Cardiac septum (tissue), 1 donor: ENCODE measurements around the gene MTMR4. TPM values are rescaled to one million over a fixed set of nuclear protein-coding genes. Genes with fewer than 3 reads are reported as not detected.
"Not testable (repeated sequence)": the region's sequence is repeated elsewhere in the genome, so short reads cannot be mapped to it uniquely, and the experiment has no call there.

ENCODE experiments used
- DNase-seq: peaks from one replicate; pipeline ENCODE4 v3.0.0-alpha.2; 2020; ENCODE audit warnings: low spot score
- intact Hi-C: fragments of 100-400 bp; cut with DNase I; formaldehyde crosslinking; loops from one replicate; pipeline ENCODE4 v1.14.0; 2022
- total RNA-seq: library from RNA; stranded (reverse); fragmentation: NEBNext Ultra II Directional; extraction: Animal tissue kit (Norgen Biotek cat#: 25700); gene quantifications from one replicate; pipeline ENCODE4 v1.2.1, GENCODE V29; 2021
- donor health status: DM: no; HTN: no; CAD: no.

MTMR4 gene
- total RNA-seq, 1 donor from 2014 or later: 23.4 TPM

GRCh38 chr17:58503866-58504265, 10.6 kb downstream of the MTMR4 start:
- intact Hi-C loops: no loop called here
- no peak for DNase-seq

GRCh38 chr17:58503134-58503533, 11.3 kb downstream of the MTMR4 start:
- DNase-seq, intact Hi-C loops: not testable (repeated sequence)

DNA sequence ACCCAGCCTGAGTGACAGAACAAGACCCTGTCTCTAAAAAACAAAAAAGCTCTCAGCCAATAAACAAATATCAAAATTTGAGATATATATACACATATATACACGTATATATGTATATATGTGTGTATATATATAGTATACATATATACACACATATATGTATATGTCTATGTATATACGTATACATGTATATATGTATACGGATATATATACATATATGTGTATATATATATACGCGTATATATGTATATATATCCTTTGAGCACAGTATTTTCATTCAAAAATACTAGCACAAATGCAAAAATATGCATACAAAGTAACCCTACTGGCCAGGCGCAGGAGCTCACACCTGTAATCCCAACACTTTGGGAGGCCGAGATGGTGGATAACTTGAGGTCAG, 13.0 kb downstream of the MTMR4 start:
- DNase-seq: no peak
- intact Hi-C loops: no loop called here

DNA sequence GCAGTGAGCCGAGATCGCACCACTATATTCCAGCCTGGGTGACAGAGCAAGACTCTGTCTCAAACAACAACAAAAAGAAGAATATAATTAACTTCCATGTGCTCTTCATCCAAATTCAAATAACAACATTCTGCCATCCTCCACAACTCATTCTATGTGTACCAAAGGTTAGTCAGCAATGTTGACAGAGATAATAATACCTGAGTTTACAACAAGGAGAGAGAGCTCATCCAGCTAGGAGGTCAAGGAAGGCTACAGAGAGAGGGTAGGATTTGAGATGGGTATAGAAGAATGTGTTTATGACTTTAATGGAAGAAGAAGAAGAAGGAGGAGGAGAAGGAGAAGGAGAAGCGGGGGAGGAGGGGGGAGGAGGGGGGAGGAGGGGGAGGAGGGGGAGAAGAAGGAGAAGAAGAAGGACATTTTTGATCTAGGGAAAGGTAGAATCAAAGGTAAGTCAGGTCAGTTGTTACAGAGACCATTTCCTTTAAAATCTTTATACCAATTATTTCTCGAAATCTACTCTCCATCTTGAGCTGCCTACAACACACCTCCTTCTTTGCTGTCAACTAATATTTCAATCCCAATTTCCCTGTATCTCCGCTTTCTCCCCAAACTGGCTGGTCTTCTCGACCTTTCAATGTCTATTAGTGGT, 16.1 kb downstream of the MTMR4 start:
- intact Hi-C loops: no loop called here
- DNase-seq: no peak

- intact Hi-C loops: no loop called here
- DNase-seq: no peak
These were observed 20.9 kb downstream of the MTMR4 start for GRCh38 chr17:58493506-58493905.

GRCh38 chr17:58492238-58493121, 22.0 kb downstream of the MTMR4 start:
- intact Hi-C loops: no loop called here

GRCh38 chr17:58491510-58492045, 22.9 kb downstream of the MTMR4 start:
- intact Hi-C loops: no loop called here
- DNase-seq: no peak

More at GRCh38 chr17:58492238-58493121, 22.0 kb downstream of the MTMR4 start:
- no peak for DNase-seq

- intact Hi-C loops: no loop called here
- DNase-seq: no peak
These were observed 26.0 kb downstream of the MTMR4 start for GRCh38 chr17:58488428-58488890.

DNA sequence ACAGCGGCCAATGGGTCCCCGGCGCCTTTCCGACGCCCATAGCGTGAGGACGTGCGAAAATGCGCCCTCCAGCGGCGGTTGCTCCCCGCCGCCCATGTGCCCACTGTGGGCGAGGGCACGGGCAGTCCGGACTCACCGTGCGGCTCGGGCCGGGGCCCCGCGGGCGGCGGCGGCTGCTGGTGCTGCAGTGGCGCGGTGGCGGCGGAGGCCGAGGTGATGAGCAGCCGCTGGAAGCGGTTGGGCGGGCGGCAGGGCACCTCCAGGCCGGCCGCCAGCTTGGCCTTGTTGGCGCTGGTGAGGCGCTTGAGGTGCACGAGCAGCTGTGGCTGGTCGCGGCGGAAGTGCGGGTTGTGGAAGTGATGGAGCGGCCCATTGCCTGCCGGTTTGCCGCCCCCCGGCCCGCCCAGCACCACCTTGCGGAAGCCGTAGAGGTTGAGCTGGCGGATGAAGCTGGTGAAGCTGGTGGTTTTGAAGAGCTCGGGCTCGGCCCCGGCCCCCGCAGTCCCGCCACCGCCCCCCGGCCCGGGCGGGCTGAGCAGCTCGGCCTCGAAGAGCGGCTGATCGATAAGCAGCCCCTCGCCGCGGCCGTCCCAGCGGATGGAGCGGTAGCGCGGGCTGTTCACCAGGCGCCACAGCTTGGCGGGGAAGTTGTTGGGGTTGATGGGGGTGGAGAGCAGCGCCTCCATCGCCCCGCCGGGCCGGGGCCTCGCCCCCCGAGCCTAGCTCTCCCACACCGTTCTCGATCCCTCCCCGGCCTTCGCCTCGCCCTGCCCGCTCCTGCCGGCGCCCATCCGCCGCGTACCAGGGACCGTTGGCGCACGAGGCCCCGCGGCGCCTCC, 26.6 kb downstream of the MTMR4 start, which contains the start of gene HSF5:
TSS of gene HSF5 (minus strand) at position 820 of the 839 bp plus-strand sequence. CDS start at position 686, 134 bp downstream.
- intact Hi-C loops: no loop called here
- DNase-seq: no peak

GRCh38 chr17:58484600-58484999, 29.8 kb downstream of the MTMR4 start:
- intact Hi-C loops: no loop called here
- no peak for DNase-seq

- intact Hi-C loops, DNase-seq: not testable (repeated sequence)
These were observed 32.6 kb downstream of the MTMR4 start for GRCh38 chr17:58481798-58482197.

GRCh38 chr17:58480090-58480489, 34.3 kb downstream of the MTMR4 start:
- DNase-seq: no peak
- intact Hi-C loops: no loop called here

DNA sequence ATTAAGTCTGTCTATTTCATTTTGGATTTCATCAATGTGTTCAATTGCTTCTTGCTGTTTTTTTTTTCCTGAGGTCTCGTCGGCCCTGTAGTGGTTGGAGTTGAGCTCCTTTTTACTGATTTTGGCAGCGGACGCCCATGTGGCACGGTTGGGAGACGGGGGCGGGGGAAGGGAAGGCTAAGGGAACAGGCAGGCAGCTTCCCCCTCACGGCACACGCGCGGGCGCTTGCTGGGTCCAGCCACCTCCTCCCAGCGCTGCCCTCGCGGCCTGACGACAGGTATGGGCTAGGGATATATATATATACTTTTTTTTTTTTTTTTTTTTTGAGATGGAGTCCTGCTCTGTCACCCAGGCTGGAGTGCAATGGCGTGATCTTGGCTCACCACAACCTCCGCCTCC, 37.6 kb downstream of the MTMR4 start:
- intact Hi-C loops: no loop called here

DNA sequence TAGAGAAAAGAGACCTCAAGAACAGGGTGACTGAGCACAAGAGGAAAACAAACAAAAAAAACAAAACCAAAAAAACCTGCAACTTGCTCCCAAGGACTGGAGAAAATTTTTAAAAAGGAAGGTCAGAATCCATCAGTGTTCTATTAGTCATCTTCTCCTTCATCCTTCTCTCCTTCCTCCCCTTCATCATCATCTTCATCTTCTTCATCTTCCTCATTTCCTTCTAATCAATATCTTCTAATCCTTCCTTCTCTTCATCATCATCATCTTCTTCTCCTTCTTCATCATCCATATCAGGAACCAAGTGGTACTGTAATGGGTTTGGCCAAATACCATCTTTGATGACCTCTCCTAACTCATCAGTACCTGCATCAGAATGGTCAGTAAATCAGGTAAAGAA, 38.5 kb downstream of the MTMR4 start:
- intact Hi-C loops: no loop called here
- no peak for DNase-seq

More for the DNA sequence above, 37.6 kb downstream of the MTMR4 start:
- DNase-seq: no peak

GRCh38 chr17:58470356-58470755, 44.1 kb downstream of the MTMR4 start:
- intact Hi-C loops: no loop called here
- DNase-seq: no peak

DNA sequence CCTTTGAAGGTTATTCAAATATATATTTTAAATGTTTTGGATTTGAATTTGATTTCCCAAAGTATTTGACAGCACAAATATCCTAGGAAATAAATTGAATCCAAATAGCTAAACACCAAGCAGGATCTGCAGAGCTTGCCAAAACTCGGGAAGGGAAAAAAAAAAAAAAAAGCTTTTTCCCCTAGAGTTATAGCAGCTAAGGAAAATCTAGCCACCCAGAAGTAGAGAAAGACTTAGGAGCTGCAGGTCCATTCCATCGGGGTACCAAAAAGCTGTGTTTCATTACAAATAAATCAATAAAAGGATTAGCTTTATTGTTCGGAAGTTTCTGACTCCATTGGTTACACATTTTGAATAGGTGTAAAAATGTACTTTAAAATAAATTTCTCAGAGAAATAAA, 45.5 kb downstream of the MTMR4 start:
- intact Hi-C loops: no loop called here
- no peak for DNase-seq

DNA sequence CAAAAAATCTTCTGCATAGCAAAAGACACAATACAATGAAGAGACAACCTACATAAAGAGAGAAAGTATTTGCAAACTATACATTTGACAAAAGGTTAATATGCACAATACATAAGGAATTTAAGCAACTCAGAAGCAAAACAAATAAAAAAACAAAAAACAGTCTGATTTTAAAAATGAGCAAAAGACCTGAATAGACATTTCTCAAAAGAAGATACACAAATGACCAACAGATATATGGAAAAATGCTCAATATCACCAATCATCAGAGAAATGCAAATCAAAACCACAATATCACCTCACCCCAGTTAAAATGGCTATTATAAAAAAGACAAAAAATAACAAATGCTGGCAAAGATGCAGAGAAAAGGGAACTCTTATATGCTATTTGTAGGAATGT, 58.9 kb downstream of the MTMR4 start:
- no peak for DNase-seq
- intact Hi-C loops: no loop called here

DNA sequence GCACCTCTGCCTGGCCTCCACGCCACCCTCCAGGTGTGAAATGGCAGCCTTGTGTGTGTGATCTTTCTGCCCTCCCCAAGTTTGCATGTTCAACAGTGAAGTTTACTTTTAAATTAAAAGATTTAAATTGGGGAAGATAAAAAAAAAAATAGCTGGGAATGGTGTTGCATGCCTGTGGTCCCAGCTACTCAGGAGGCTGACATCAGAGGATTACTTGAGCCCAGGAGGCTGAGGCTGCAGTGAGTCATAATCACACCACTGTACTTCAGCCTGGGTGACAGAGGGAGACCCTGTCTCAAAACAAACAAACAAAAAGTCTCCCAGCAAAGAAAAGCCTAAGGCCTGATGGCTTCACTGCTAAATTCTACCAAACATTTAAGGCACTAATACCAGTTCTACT, 61.7 kb downstream of the MTMR4 start:
- intact Hi-C loops: no loop called here
- DNase-seq: no peak
